ENCODE results near the gene TIFAB.
"Not testable (repeated sequence)": the region's sequence is repeated elsewhere in the genome, so short reads cannot be mapped to it uniquely, and the experiment has no call there.

TIFAB gene, protein sequence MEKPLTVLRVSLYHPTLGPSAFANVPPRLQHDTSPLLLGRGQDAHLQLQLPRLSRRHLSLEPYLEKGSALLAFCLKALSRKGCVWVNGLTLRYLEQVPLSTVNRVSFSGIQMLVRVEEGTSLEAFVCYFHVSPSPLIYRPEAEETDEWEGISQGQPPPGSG

DNA sequence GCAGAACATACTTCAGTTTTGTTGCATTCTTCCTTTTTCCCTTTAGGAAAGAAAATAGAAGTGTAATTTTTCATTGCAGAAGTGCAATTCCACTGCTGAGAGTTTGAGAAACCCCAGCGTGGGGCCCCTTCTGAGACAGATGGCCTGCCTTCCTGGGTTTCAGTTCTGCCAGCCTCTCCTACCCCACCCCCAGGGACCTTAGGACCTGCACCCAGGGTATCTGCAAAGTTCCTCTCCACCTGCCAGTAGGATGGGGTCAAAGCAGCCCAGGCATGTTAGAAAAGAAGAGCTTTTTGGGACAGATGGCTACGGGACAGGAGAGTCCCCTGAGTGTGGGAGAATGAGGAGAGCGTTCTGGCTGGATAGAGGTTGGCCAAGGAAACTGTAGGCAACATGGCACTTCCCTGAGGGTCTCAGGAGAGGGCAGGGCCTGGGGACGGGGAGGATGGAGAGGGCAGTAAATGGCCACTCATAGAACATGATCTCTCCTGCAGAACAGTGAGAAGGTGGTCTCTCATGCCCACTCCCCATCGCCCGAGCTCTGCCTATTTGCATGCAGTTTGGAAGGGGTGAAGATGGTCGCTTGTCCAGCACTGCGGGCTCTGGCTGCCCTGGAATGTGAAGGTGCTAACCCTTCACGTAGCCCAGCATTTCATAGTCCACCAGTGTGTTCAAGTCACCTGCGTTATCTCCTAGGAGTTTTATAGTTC, at the start of gene TIFAB:
Gene TIFAB (minus strand): TSS at position 31 of the 710 bp plus-strand sequence. CDS start 2,412 bp downstream, outside the sequence.
- DNase-seq: no peak

DNA sequence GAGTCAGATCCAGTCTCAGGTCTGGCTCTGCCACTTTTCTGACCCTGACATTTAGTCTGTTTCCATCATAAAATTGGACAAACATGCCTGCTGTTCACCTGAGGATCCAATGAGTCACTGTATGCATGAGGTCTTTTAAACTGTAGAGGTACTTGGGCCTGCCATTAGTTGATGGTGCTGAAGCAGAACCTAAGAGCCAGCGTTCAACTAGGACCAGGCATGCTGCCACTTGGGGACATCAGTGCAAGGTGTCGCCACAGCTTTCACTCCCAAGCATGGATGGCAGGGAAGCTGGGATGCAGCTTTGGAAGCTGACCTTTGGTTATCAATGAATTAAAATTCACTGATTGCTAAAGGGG, 46.5 kb upstream of the TIFAB start:
- DNase-seq: no peak

DNA sequence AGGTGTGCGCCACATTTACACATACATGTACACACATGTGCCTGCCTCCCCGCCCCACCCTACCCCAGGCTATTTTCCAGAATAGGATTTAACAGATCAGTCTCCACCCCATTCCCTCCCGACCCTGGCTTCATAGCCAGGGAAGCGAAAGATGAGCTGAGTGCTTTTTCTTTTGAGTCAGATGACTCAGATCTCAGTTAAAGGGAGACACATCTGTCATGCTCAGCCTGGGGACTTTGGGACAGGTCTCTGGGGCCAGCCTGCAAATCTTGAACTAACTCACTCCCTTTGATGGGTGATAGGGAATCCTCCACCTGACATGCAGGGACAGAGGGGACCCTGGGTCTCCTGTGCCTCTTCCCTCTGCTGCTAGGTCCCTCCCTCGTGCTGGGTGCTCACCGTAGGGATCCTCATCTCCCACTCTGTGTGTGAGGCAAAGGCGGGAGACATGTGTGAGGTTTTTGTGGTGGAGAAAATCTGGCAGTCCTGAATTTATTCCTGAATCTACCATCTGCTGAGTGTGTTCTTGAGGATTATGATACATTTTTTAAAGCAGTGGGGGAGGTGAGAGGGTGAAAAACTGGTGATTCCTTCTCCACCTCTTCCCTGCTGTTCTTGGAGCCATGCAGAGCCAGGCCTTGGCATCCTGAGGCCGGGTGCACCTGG, 46.0 kb upstream of the TIFAB start:
- DNase-seq: no peak

DNA sequence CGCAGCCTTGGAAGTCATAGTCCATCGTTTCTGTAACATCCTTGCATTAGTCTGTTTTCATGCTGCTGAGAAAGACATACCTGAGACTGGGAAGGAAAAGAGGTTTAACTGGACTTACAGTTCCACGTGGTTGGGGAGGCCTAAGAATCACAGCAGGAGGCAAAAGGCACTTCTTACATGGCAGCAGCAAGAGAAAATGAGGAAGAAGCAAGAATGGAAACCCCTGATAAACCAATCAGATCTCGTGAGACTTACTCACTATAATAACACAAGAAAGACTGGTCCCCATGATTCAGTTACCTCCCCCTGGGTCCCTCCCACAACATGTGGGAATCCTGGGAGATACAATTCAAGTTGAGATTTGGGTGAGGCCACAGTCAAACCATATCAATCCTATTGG, 43.4 kb upstream of the TIFAB start:
- DNase-seq: not testable (repeated sequence)

DNA sequence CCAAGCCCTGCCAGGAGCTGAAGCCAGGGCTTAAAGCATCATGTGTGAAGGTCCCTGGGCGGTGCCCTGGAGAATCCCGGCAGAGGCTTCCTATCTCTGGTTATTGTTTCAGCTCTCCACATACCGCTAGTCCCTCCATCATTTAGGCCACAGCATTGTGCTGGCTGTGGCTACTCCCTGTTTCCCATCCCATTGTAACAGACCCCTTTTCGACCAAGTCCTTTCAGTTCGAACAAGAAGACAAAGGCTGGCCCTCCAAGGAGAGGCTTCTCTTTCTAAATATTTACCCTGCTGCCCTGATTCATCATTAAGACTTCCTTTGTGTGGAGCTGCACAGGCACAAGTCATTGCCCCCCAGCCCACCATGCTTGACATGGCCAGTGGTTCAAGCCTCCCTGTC, 42.0 kb upstream of the TIFAB start:
- DNase-seq: no peak

DNA sequence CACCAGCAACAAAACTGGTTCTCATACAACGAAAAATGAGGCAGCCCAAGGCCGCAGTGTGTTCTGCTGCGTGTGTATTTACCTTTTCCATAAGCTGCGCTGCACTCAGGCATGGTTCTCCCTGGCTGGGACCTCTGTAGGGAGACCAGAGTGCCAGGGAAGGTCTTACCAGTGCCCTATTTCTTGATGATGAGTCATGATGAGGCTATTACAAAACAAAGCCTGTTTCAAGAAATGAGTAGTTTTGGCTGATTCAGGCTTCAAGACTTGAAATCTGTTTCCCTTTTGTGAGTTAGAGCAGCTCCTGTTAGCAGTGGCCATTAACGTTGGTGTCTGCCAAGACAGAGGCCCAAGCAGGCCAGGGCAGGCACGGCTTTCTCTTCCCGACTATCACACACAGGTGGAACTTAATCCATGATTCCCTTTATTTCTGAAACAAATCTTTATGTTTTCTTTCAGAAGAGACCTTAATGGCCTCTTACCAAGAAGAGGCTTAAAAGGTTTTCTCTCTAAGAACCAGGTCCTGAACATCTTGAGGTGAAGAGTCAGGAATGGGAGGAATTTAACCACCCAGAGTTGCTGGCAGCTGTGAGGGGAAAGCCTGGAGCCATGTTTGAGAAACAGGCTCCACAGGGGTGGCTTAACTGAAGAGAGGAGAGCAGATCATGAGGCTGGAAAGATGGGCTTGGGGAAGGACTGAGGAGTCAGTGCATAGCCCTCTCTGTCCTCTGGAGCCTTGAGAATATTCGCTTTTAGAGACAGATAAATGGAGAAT, 41.4 kb upstream of the TIFAB start:
- DNase-seq: no peak

DNA sequence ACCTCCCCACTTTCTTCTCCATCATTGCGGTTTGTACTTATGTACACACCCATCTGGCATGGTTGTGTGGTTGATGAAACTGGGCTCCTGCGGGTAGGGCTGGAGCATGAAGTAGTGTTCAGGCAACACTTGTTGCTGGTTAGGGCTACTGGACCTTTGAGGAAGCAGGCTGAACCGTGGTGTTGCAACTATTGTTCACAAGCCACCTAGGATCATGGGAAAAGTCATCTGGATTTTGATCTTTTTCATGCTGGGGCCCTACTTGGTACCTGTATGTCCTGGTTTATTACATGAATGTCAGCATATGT, 40.1 kb upstream of the TIFAB start:
- no peak for DNase-seq

DNA sequence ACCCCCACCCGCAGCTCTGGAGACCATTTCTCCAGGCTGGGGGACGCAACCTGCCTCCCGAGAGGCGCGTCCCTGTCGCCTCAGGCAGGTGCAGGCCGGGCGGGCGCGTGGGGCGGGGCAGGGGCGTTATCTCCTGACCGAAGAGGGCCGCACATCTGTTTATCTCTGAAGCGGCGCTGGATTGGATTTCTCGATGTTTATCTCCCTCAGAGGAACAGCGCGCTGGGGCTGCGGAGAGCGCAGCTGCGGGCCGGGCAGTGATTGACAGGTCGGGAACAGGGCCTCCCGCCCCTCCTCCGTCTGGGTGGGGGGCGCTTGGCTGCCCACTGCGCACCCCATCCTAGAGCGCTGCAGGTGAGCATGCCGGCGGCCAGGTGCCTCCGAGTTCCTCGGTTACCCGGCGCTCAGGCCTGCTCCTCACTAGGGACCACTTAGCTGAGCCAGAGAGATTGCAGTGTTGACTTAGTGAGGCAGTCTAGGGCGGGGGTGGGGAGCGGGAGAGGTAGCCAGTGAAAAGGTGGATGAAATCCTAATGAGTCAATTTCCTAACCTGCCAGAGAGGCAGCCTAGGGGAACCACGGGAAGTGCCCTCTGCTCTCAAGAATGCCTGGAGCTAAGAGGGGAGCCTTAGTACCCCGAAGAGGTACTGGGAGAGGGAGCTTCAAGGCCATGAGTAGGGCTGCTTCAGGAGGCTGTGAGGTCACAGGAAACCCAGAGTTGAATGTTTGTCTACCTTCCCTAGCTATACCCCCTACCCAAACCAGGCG, 39.6 kb upstream of the TIFAB start:
- no peak for DNase-seq

DNA sequence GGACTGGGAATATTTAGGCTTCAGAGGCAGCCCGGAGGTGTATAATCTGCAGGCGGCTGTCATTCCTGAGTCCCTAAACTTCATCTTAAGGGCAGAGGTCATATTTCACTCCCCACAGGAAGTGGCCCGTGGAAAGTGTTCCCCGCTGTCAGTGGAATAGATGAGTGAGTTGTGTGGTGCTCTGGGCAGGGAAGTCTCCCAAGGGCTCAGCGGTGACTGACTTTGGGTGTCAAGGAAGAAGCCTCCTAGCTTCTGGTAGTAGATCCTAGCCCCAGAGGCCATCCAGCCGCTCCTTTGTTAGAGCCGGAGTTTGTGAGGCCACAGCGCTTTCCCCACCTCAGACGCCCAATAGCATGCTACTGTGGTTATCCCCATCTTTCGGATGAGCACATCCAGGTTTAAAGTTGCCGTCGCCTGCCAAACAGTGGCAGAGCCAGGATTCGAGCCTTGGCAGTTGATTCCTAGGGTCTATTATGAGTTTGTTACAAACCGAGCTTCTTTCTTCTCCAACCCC, 38.9 kb upstream of the TIFAB start:
- no peak for DNase-seq

DNA sequence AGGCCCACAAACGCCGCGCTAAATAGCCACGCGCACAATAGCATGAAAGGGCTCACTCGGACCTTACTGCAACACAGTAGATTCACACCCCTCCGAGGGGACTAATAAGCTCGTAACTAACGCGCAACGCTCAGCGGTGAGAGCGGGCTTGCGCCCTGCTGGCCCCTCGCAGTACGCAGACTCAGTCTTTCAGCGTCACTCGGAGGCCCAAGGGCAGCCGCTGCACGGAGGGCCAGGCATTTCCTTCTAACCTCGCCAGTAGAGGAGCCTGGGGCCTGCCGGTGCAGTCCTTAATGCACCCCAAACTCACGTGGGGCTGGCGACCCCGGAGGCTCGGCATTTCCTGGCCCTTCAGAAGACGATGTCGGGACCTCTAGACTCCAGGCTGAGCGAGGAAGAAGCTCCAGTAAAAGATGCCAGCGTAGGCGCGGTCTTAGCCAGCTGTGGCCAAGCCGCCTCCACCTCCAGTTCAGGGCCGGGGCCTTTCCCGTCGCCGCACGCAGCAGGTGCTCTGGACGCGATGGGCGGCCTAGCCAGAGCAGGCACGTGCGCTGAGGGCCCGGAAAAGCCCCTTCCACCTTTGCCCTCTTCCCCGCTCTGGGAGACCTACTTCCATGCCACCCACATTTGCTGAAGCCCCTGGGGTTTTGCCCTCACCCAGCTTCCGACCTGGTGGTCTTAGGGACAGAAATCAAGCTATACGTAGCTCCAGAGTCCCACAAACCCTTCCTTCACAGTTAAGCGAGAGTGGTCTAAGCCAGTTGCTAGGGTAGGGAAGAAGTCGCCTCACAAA, 38.3 kb upstream of the TIFAB start:
- DNase-seq: no peak

DNA sequence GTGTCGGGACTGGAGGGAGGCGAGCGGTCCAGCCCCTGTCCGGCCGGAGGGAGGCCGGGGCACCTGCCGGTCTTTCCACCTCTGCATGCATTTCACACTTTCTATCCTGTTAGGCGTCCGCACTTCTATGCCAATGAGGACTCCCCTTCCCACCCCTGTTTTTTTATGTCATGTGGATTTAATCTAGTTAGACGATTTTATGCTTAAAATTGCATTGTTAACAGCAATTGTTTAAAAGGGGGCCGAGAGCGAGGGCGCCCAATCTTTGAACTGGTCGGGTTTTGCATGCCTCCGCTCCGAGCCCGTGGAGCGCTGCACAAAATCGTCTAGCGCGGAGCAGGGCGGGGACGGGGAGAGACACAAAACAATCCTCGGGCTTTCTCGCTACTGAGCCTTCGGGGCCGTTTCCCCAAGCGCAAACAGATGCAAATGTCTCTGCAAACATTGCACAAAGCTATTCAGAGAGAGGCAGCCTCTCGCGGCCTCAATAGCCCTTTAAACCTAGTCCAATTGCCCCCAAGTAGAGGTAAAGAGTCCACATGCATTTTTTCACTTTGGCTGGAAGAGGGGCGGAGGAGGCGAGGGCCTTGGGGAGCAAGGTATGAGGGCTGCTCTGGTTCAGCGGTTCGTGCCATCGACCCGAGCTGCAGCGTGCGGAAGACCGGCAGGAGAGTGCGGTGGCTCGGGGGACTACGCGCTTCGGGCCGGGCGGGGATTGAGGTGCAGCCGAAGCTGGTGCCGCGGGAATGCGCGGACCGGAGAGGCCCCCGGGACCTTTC, 37.5 kb upstream of the TIFAB start:
- no peak for DNase-seq

DNA sequence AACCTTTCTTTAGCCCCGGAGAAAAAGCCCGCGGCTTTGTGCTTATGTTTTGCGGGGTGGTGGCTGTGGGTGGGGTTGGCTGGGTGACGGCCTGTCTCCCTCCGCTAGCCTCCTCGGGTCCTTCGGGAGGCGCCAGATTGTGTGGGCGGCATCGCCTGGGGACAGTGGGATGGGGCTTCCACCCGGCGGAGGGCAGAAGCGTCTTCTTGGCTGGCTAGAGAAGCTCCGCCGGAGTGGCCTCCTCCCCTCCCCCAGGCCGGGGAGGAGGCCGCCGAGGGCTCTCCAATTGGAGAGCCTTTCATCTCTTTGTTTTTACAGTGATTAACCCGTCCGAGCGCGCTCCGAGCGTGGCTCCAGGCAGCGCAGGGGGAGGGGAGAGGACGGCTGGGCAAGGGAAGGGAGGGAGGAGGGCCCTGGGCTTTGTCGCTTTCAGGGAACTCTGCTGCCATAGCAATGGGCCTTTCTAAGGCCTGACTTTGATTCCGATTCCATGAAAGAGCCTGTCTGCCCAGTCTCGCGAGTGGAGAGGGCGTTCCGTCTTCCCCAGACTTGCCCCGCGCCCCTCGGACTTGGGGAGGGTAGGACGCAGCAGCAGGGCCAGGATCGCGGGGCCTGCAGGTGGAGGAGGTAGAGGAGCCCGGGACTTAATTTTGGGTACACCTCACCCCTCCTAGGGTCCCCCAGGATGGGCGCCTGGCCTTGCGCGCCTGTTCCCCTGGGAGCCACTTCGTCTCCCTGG, 36.7 kb upstream of the TIFAB start:
- no peak for DNase-seq

DNA sequence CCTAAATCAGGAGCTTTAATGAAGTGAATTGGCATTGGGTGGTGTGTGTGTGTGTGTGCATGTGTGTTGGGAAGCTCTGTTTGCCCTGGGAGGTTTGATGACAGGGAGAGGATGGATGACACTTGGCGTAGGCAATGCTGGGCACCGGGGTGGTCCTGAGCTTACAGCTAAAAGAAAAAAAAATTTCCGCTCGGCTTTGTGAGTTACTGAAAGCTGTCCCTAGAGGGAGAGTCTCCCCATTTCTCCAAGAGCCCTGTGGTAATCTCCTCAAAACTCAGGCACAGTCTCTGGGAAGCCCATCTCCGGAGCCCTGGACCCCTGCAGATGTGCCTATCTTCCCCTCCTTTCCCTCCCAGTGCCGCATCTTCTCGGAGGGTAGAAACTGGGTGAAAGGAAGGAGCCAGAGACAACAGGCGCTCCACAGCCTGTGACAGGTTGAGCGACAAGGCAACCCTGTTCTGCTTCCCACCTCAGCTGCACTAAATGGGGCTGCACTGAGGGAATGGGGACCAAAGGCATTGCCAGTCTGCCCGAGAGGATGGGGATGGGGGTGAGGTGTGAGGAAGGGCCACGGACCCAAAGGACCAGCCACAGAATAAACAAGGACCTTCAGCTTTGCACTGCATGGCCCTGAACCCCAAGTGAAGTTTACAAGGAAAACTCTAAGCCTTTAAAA, 35.8 kb upstream of the TIFAB start:
- DNase-seq: no peak

DNA sequence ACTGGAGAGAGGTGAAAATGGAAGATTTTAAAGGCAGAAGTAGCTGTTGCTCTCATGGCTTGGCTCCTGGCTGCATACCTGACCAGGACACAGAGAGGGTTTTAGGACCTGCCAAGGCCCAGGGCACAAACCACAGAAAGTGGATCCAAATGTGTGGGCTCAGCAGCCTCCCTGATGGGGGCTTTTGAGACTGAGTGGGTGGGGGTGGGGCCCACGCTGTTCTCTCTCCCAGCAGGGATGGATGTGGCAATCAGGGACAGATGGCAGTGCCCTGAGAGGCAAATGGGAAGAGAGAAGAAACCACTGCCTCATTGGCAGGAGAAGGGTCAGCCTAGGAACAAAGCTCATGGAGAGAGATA, 34.9 kb upstream of the TIFAB start:
- DNase-seq: no peak

DNA sequence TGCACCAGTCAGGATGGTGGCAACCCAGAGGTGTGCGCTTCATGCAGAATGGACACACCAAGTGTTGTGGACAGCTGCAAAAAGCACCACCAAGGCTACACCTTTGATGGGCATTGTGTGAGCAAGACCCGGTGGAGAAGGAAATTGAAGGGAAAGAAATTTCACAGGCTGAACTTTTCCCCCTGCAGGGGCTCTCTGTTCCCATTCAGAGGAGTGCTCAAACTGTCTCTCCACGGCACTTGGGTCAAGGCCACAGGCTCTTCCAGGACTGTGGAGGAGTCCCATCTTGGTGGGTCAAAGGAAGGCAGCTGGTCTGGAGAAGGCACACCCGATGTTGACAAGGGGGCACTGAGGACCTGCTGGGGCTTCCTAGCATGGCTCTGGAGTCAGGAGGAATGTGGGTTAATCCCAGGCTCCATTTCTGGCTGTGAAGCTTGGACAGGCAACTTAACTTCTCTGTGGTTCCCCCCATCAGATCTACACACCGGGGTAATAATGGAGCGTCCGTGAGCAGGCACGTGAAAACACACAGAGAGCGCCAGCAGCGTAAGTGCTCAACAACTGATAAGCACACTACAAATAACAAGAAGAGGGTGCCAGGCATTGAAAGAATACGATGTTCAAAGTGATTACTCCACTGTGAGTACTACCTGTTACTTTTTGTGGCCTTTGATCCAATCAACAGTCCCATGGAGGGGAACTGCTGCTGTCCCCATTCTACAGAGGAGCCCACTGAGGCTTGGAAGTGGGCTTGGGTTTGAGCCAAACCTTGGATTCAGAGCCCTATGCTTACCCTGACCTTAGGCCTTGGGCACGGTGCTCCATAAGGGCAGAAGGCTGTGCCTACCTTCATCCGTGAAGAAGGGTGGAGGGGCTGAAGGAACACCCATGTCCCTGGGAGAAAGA, 34.2 kb upstream of the TIFAB start:
- DNase-seq: no peak

DNA sequence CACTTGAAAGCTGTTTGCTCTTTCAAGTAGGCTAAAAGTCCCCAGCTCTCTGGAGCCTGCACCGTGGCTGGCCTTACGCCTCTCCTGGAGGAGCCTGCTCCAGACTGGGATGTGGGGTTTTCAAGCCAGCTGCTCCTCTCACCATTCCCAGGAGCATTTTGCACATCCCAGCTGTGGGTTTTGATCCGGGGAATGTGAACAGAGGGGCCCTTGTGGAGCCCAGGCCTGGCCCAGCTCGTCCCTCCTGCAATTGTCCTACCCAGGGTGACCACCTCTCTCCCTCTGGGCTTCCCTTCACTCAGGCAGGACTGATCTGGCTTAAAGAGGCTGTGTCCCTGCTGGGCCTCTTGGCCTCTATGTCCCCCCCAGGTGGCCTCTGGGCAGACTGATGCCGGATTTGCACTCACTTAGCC, 32.5 kb upstream of the TIFAB start:
- DNase-seq: no peak

DNA sequence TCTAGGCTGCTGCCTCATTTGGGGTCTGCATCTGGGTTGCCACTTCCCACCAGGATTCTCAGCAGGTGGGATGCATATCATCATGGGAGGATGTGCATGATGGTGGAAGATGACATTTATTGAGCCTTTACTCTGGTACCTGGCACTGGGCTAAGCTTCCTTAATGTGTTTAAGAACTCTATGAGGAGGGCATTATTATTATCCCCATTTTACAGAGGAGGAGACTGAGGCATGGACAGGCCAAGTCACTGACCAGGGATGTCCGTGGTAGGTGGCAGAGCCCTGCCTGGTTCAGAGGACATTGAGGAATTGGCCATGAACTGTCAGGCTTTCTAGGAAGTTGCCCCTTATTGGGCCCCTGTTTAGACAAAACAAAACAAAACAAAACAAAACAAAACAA, 31.1 kb upstream of the TIFAB start:
- no peak for DNase-seq

DNA sequence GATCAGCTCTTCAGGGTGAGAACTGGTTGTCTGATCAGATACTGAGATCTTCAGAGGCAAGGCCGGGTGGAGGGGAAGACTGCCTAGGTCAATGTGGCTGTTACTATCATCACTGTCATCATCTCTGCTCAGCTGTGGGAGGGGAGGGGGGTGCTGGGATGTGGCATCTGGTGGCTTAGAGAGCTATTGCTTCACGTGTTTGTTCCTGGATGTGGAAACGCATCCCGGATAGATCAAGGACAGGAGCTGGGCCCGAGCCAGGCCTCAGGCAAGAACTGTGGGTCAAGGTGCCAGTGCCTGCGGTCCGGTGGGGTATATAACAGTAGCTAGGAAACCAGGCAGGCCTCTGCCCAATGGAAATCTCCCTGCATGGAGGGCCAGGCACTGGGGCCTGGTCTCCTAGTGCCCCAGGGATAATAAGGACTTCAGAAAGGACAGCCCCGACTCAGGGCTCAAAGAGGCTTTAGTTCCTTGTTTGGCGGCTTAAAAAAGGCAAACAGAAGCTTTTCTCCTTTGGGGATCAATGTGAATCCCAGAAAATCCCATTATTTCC, 30.3 kb upstream of the TIFAB start:
- no peak for DNase-seq

DNA sequence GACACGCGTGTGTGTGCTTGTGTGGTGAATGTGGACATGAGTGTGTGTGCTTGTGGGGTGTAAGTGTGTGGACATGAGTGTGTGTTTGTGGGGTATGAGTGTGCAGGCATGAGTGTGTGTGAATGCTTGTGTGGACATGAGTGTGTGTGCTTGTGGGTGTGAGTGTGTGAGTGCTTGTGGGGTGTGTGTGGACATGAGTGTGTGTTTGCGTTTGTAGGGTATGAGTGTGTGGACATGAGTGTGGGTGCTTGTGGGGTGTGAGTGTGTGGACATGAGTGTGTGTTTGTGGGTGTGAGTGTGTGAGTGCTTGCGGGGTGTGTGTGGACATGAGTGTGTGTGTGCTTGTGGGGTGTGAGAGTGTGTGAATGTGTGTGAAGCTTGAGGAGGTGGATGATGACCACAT, 29.8 kb upstream of the TIFAB start:
- DNase-seq: no peak
